Tibial artery (tissue), 4 donors: ENCODE results near the gene RRAD.

Experiments used
- DNase-seq, 2 donors: peaks; one replicate each; pipeline ENCODE4 v3.0.0-alpha.2; 2019
- H3K27ac ChIP-seq, 2 donors: fragments of 200-600 bp; sonication (generic) in 1 of 2; 1 replicate in 1 of 2; 2 replicates in 1 of 2; pipeline ENCODE4 v1.5.1; 2018 to 2019; ENCODE audit warnings: mild to moderate bottlenecking in 1 of 2
- H3K27me3 ChIP-seq, 2 donors: fragments of 200-600 bp; sonication (generic) in 1 of 2; one replicate each; pipeline versions ENCODE4 v1.5.1 to v1.6.0; 2016 to 2019
- H3K36me3 ChIP-seq, 3 donors: fragments of 200-600 bp; sonication (generic) in 2 of 3; one replicate each; pipeline ENCODE4 v1.5.1; 2016 to 2019; ENCODE audit warnings: mild to moderate bottlenecking in 2 of 3
- H3K4me1 ChIP-seq, 4 donors: fragments of 200-600 bp; sonication (generic) in 2 of 4; 1 replicate in 3 of 4; 2 replicates in 1 of 4; pipeline ENCODE4 v1.5.1; 2016 to 2019
- H3K4me3 ChIP-seq, 2 donors: fragments of 200-600 bp; sonication (generic) in 1 of 2; 1 replicate in 1 of 2; 2 replicates in 1 of 2; pipeline ENCODE4 v1.5.1; 2018 to 2019; ENCODE audit warnings: mild to moderate bottlenecking in 2 of 2
- H3K9me3 ChIP-seq, 3 donors: fragments of 200-600 bp; sonication (generic) in 1 of 3; one replicate each; pipeline ENCODE4 v1.5.1; 2016 to 2019
- intact Hi-C: fragments of 100-400 bp; cut with DNase I; formaldehyde crosslinking; loops from one replicate; pipeline ENCODE4 v1.15.0; 2023; ENCODE audit warnings: low total_unique reads
- TF ChIP-seq, protein P1 (sequence below), 2 experiments: fragments of 200-600 bp in 1 of 2; fragments of 450-650 bp in 1 of 2; IDR thresholded peaks; one replicate each; pipeline ENCODE4 v1.5.1; 2017 to 2019; ENCODE audit warnings: antibody characterized with exemption in 2 of 2, mild to moderate bottlenecking in 1 of 2, moderate library complexity in 1 of 2

RRAD gene

DNA sequence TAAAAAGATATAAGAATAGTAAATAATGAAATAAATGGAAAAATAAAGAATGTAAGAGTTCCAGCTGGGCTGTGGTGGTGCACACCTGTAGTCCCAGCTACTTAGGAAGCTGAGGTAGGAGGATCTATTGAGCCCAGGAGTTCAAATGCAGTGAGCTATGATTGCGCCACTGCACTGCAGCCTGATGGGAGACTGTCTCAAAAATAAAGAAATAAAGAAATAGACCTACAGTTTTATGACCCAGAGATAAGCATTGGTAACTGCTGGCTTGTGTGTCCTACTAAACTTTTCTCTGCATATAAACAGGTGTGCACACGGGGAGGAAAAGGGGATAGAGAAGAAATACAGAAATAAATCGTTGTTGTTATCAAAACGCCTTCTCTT, 52.8 kb downstream of the RRAD start:
- no peaks in the 10 kb centered on the region for H3K9me3 ChIP-seq
- H3K4me3 ChIP-seq = peak overlapping the region; percentile 37 to 45
- peaks cover 0 to 25% (median 13%) of the 10 kb centered on the region in 4 donors for H3K4me1 ChIP-seq
- DNase-seq = no peak
- H3K27me3 ChIP-seq = no peaks in the 10 kb centered on the region
- H3K36me3 ChIP-seq = no peaks in the 10 kb centered on the region
- H3K27ac ChIP-seq = peak overlapping the region; percentile 68 to 75
- intact Hi-C loops = loop anchor here (10.0 kb wide), 1 partner anchor 328 kb away; no protein-coding TSS in a partner anchor
- TF ChIP-seq, protein P1, sequence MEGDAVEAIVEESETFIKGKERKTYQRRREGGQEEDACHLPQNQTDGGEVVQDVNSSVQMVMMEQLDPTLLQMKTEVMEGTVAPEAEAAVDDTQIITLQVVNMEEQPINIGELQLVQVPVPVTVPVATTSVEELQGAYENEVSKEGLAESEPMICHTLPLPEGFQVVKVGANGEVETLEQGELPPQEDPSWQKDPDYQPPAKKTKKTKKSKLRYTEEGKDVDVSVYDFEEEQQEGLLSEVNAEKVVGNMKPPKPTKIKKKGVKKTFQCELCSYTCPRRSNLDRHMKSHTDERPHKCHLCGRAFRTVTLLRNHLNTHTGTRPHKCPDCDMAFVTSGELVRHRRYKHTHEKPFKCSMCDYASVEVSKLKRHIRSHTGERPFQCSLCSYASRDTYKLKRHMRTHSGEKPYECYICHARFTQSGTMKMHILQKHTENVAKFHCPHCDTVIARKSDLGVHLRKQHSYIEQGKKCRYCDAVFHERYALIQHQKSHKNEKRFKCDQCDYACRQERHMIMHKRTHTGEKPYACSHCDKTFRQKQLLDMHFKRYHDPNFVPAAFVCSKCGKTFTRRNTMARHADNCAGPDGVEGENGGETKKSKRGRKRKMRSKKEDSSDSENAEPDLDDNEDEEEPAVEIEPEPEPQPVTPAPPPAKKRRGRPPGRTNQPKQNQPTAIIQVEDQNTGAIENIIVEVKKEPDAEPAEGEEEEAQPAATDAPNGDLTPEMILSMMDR (IDR thresholded peaks at IDR 0.05) = no peak

DNA sequence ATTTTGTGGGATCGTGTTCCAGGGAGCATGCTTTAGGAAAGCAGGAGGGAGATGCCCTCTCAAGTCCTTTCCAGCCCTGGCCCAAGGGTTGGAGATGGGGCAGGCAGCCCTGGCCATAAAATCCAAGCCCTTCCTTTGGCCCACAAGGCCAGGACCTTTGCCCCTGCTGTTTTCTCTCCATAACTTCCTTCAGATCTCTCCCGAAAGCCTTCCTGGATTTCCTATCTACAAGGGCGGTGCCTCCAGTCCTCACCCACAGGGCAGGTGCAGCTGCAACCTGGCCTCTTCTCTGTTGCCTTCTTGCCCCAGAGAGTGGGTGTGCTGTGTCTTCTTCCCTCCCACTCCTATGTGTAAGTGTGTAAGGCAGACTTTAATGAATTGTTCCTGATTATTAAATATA, 53.5 kb downstream of the RRAD start:
- DNase-seq = no peak
- H3K4me3 ChIP-seq = no peak overlapping the region
- H3K4me1 ChIP-seq = peaks cover 0 to 25% (median 13%) of the 10 kb centered on the region in 4 donors
- no peaks in the 10 kb centered on the region for H3K36me3 ChIP-seq
- intact Hi-C loops = loop anchor here (10.0 kb wide), 1 partner anchor 327 kb away; no protein-coding TSS in a partner anchor
- H3K27me3 ChIP-seq = no peaks in the 10 kb centered on the region
- no peaks in the 10 kb centered on the region for H3K9me3 ChIP-seq
- TF ChIP-seq, protein P1 (IDR thresholded peaks at IDR 0.05) = no peak
- H3K27ac ChIP-seq = no peak overlapping the region
